Activated CD4-positive, alpha-beta T cell treated with anti-CD3 and anti-CD28 coated beads, Interleukin-2, amount 10 ng/mL, durations not matched to agents 7 days and 5 days (primary cell): Measurements from ENCODE around the gene GUCY1A1. TPM values are rescaled to one million over a fixed set of nuclear protein-coding genes. Genes with fewer than 3 reads are reported as not detected.
A peak's percentile ranks its signal among the peaks of the same experiment; 100 is the strongest.

Experiments
- CTCF ChIA-PET: fragments of 350-600 bp; sonication (Branson Sonifier 250); formaldehyde crosslinking; loops from one replicate; lab custom pipeline; 2021; ENCODE audit warnings: antibody characterized with exemption; lab: Charles Lee
- POLR2A ChIA-PET: fragments of 350-600 bp; sonication (Branson Sonifier 250); formaldehyde crosslinking; loops from one replicate; lab custom pipeline; 2021; ENCODE audit warnings: antibody characterized with exemption; lab: Charles Lee
- DNase-seq: peaks from one replicate; pipeline ENCODE4 v3.0.0-alpha.2; 2020
- H3K27ac Mint-ChIP-seq: one replicate; pipeline ENCODE4 v1.8.0; 2021; ENCODE audit warnings: mild to moderate bottlenecking, moderate library complexity, mixed read lengths
- H3K27me3 Mint-ChIP-seq: one replicate; pipeline ENCODE4 v1.8.0; 2021; ENCODE audit warnings: mixed read lengths
- H3K36me3 Mint-ChIP-seq: one replicate; pipeline ENCODE4 v1.8.0; 2021; ENCODE audit warnings: low read depth, mixed read lengths
- H3K4me1 Mint-ChIP-seq: one replicate; pipeline ENCODE4 v1.8.0; 2021; ENCODE audit warnings: mixed read lengths
- H3K4me3 Mint-ChIP-seq: one replicate; pipeline ENCODE4 v1.8.0; 2021; ENCODE audit warnings: mild to moderate bottlenecking, moderate library complexity, mixed read lengths
- H3K9me3 Mint-ChIP-seq: one replicate; pipeline ENCODE4 v1.8.0; 2021; ENCODE audit warnings: mixed read lengths
- total RNA-seq, 2 experiments: library from RNA; stranded (reverse); gene quantifications; one replicate each; pipeline ENCODE4 v1.2.3, GENCODE V29; 2021

GUCY1A1 gene
- total RNA-seq, 2 experiments from 2014 or later = not detected

DNA sequence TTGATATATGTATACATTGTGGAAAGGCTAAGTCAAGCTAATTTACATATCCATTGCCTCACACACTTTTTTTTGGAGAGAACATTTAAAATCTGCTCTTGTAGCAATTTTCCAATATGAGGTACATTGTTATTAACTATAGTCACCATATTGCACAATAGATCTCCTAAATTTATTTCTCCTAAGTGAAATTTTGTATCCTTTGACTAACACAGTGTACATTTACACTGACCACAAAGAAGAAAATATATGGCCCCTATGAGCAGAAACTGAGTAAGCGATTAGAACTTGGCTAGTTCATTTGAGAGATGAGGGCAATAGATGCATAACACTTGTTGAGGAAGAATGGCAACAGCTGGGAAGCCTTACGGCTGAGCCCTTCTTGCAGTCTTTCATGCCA lies 71.9 kb downstream of the GUCY1A1 start:
- ChIA-PET CTCF (no interaction called here), POLR2A (no interaction called here)
- H3K4me3 Mint-ChIP-seq = no peak overlapping the region
- no peak for DNase-seq
- H3K27me3 Mint-ChIP-seq = peaks cover 5% of the 10 kb centered on the region
- H3K9me3 Mint-ChIP-seq = no peaks in the 10 kb centered on the region
- no peaks in the 10 kb centered on the region for H3K36me3 Mint-ChIP-seq
- H3K27ac Mint-ChIP-seq = no peak overlapping the region
- H3K4me1 Mint-ChIP-seq = no peaks in the 10 kb centered on the region

- H3K36me3 Mint-ChIP-seq = no peaks in the 10 kb centered on the region
- H3K4me1 Mint-ChIP-seq = no peaks in the 10 kb centered on the region
- CTCF ChIA-PET = no interaction called here
- H3K9me3 Mint-ChIP-seq = no peaks in the 10 kb centered on the region
- H3K27me3 Mint-ChIP-seq = peaks cover 8% of the 10 kb centered on the region
- POLR2A ChIA-PET = no interaction called here
- no peak overlapping the region for H3K27ac Mint-ChIP-seq
- DNase-seq = no peak
- H3K4me3 Mint-ChIP-seq = no peak overlapping the region
These were observed 74.9 kb downstream of the GUCY1A1 start for GRCh38 chr4:155741546-155741945.

DNA sequence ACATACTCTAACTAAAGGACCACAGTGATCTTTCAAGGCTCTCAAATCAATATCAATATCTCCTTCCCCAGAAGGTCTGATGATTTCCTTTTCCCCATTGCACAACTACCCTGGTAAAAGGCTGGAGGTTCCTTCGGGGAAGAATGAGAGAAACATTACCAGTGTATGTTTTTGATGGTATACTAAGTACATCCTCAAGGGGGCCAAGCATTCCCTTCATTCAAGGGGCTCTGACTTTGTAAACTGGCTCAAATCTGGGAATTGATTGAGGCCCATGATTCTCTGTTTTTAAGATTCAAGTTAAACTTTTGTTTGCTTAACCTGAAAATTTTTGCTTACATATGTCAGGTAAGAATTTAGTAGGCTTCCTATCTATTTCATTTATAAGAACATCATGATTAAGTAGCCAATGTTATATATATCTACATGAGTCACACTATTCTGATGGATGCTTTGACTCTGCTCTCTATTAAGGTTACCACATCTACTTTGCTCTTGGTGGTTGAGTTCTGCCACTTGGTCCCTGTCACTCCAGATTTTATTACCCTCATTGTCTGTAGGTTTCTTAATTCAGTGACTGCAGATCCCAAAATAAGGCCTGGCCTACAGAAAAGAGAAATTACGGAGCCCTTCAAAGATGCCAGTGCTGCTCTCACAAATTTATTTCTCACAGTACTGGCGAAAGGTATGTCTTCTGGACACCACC lies 75.8 kb downstream of the GUCY1A1 start:
- ChIA-PET CTCF (no interaction called here), POLR2A (no interaction called here)
- DNase-seq = no peak
- Mint-ChIP-seq H3K9me3 (no peaks in the 10 kb centered on the region), H3K4me1 (no peaks in the 10 kb centered on the region), H3K27ac (no peak overlapping the region), H3K36me3 (no peaks in the 10 kb centered on the region), H3K27me3 (peaks cover 8% of the 10 kb centered on the region), H3K4me3 (no peak overlapping the region)

DNA sequence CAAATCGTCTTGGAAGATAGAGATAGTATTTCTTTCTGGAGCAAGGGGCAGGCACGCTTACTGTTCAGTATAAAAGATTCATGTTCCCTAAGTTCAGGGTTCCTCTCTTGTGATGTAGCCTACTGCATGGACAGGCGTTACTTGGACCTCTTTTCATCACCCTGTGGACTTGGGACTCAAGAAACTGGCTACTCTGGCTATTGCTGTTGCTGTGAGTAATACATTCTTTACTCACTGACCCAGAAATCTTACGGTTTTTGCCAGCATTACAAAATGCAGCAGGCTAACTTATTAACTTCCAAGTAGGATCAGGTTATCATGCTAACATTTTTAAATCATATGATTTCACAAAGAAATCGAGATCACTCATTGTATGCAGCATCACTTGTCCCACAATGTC lies 79.3 kb downstream of the GUCY1A1 start:
- H3K36me3 Mint-ChIP-seq = no peaks in the 10 kb centered on the region
- ChIA-PET POLR2A (no interaction called here), CTCF (no interaction called here)
- H3K27ac Mint-ChIP-seq = no peak overlapping the region
- peaks cover 4% of the 10 kb centered on the region for H3K27me3 Mint-ChIP-seq
- no peak overlapping the region for H3K4me3 Mint-ChIP-seq
- H3K4me1 Mint-ChIP-seq = no peaks in the 10 kb centered on the region
- no peaks in the 10 kb centered on the region for H3K9me3 Mint-ChIP-seq
- DNase-seq = no peak

GRCh38 chr4:155748039-155748438 lies 81.4 kb downstream of the GUCY1A1 start:
- H3K4me1 Mint-ChIP-seq = no peaks in the 10 kb centered on the region
- peaks cover 6% of the 10 kb centered on the region for H3K27me3 Mint-ChIP-seq

GRCh38 chr4:155749041-155749440 lies 82.4 kb downstream of the GUCY1A1 start:
- H3K4me1 Mint-ChIP-seq = no peaks in the 10 kb centered on the region
- H3K4me3 Mint-ChIP-seq = no peak overlapping the region
- H3K27me3 Mint-ChIP-seq = peaks cover 9% of the 10 kb centered on the region
- H3K9me3 Mint-ChIP-seq = no peaks in the 10 kb centered on the region
- no peak for DNase-seq
- POLR2A ChIA-PET = no interaction called here
- no peak overlapping the region for H3K27ac Mint-ChIP-seq
- CTCF ChIA-PET = no interaction called here
- H3K36me3 Mint-ChIP-seq = no peaks in the 10 kb centered on the region

More at GRCh38 chr4:155748039-155748438, 81.4 kb downstream of the GUCY1A1 start:
- Mint-ChIP-seq H3K9me3 (no peaks in the 10 kb centered on the region), H3K27ac (no peak overlapping the region), H3K36me3 (no peaks in the 10 kb centered on the region), H3K4me3 (no peak overlapping the region)
- no peak for DNase-seq
- ChIA-PET POLR2A (no interaction called here), CTCF (no interaction called here)

GRCh38 chr4:155751569-155751968 lies 84.9 kb downstream of the GUCY1A1 start:
- CTCF ChIA-PET = no interaction called here
- POLR2A ChIA-PET = no interaction called here
- Mint-ChIP-seq H3K4me3 (no peak overlapping the region), H3K4me1 (no peaks in the 10 kb centered on the region), H3K27ac (no peak overlapping the region), H3K27me3 (peaks cover 8% of the 10 kb centered on the region), H3K36me3 (no peaks in the 10 kb centered on the region), H3K9me3 (no peaks in the 10 kb centered on the region)
- DNase-seq = no peak

GRCh38 chr4:155757745-155758265 lies 91.2 kb downstream of the GUCY1A1 start:
- H3K27ac Mint-ChIP-seq = no peak overlapping the region
- H3K27me3 Mint-ChIP-seq = peaks cover 31% of the 10 kb centered on the region
- H3K4me1 Mint-ChIP-seq = peaks cover 6% of the 10 kb centered on the region
- no peaks in the 10 kb centered on the region for H3K36me3 Mint-ChIP-seq
- DNase-seq = no peak
- ChIA-PET POLR2A (no interaction called here), CTCF (no interaction called here)
- H3K4me3 Mint-ChIP-seq = no peak overlapping the region
- H3K9me3 Mint-ChIP-seq = no peaks in the 10 kb centered on the region

DNA sequence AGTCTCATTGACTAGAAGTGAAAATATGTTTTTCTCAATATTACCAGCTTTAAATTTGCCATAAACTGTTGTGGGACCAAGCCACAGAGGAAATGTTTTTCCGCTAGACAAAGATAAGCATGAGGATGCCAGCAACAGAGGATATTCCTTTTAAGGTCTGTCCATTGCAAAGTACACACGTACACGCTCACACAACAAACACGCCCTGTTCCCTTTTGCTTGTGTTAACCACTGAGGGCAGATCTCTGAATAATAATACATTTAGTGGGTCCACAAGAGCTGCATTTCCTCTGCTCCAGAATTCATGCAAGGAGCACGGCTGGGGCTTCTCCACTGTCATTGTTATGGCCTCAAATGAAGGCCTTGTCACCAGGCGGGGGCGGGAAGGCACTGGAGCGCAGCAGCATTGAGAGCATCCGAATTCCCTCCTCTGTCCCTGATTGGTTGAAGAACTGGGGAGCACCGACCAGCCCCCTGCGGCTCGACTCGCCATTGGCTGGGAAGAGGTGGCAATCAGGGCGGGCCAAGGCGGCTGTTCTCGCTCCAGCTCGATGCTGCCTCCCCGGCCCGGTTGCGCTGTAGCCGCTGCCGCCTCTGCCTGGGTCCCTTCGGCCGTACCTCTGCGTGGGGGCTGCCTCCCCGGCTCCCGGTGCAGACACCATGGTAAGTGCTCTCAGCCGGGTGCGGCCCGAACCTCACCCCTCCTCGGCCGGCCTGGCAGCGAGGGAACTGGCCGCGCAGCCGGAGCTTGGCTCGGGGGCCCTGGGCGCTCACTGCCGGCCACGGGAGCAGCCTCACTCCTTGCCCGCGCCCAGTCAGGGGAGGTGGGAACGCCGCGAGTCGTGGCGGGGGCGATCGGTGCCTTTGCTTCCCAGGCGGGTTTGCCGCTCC lies 92.1 kb downstream of the GUCY1A1 start, which contains the start of gene GUCY1B1:
Gene GUCY1B1, plus strand, starts transcription at position 541 of the 891 bp plus-strand sequence. Its CDS starts 120 bp downstream, at position 661.
- CTCF ChIA-PET = no interaction called here

DNA sequence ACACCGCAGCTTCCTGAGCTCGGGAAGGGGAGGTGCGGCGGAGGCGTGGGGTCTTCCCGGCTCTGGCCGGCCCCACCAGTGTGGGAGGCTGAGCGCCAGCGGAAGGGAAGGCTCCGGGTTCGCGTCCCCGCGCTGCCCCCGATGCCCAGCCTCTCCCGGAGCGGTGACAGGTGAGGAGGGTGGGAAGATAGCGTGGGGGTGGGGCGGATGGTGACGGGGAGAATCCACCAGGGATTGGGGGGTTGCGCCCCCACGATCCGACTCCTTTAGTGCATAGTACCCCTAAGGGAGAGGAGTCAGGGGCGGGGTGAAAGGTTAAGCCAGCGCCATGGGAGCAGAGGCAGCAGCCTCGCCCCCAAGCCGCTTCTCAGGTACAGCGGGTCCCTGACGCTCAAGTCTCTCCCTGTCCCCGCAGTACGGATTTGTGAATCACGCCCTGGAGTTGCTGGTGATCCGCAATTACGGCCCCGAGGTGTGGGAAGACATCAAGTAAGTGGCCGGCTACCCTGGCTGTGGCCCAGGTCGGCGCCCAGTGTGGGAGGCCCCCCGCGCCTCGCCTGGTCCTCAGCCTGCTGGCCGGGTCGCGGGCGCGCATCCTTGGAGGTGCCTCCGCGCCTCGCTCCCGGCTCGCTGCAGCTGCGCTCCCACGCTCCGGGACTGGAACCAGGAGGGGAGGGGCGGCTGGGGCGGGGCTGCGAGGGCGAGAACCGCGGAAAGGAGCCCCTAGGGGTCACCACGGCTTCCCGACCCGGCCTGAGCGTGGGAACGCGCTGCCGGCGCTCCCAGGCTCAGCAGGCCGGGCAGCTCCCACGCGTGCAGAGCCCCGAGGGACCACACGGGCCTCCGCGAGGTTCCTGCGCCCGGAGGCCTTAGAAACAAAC lies 93.0 kb downstream of the GUCY1A1 start:
- CTCF ChIA-PET = interaction anchor here (0.9 kb wide), 1 partner anchor 14 kb away, joined by 3 read pairs; no protein-coding TSS in a partner anchor
- peaks cover 6% of the 10 kb centered on the region for H3K4me1 Mint-ChIP-seq
- H3K36me3 Mint-ChIP-seq = no peaks in the 10 kb centered on the region
- H3K27me3 Mint-ChIP-seq = peaks cover 35% of the 10 kb centered on the region
- POLR2A ChIA-PET = no interaction called here
- H3K27ac Mint-ChIP-seq = no peak overlapping the region
- no peaks in the 10 kb centered on the region for H3K9me3 Mint-ChIP-seq
- H3K4me3 Mint-ChIP-seq = peak overlapping the region; percentile 32
- DNase-seq = no peak

More for the DNA sequence above, 92.1 kb downstream of the GUCY1A1 start, which contains the start of gene GUCY1B1:
- Mint-ChIP-seq H3K9me3 (no peaks in the 10 kb centered on the region), H3K27ac (no peak within 1 kb of the TSS), H3K4me3 (peak within 1 kb of the TSS; percentile 32), H3K4me1 (peaks cover 6% of the 10 kb centered on the region), H3K36me3 (no peaks in the 10 kb centered on the region), H3K27me3 (peaks cover 33% of the 10 kb centered on the region)
- DNase-seq = peak; percentile 69
- POLR2A ChIA-PET = no interaction called here

DNA sequence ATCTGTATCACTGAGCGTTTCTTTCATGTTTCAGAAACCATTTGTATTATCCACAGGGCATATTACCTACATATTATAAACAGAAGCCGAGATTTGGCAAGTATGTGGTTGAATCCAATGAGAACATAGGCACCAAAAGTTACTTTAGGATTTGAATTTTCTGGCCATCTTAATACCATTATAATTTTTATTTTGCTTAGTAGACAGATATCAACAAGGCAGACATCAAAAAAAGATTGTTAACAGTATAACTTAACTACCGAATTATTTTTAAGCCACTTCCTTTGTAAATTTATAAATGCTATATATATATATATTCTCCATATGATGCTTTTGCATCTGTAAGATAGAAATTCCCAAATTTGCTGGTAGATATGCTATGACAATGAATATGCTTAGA lies 94.4 kb downstream of the GUCY1A1 start:
- no peak for DNase-seq
- Mint-ChIP-seq H3K4me3 (no peak overlapping the region), H3K27me3 (peaks cover 35% of the 10 kb centered on the region), H3K36me3 (no peaks in the 10 kb centered on the region), H3K4me1 (peaks cover 6% of the 10 kb centered on the region), H3K9me3 (no peaks in the 10 kb centered on the region), H3K27ac (no peak overlapping the region)
- ChIA-PET POLR2A (no interaction called here), CTCF (interaction anchor here (0.9 kb wide), 1 partner anchor 12 kb away, joined by 3 read pairs; no protein-coding TSS in a partner anchor)

DNA sequence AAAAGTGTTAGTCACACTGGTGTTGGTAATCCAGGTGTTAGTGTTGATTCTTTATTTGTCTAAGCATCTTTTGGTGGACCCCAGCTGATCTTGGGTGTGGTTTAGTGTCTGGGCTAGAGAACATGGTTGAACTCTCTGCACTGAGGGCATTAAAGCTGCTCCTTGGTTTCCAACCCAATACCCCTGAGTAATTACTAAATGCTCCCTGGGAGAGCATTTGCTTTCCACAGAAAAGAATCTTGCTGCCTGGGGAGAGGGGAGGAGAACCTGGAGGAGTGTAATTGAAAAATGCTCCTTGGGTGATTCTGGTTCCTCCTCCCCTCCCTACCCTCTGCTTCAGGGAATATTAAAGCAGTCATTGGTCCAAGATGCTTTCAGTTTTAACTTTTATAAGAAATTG lies 95.3 kb downstream of the GUCY1A1 start:
- Mint-ChIP-seq H3K4me3 (no peak overlapping the region), H3K27me3 (peaks cover 33% of the 10 kb centered on the region), H3K36me3 (no peaks in the 10 kb centered on the region), H3K27ac (no peak overlapping the region), H3K4me1 (peaks cover 6% of the 10 kb centered on the region), H3K9me3 (no peaks in the 10 kb centered on the region)
- POLR2A ChIA-PET = no interaction called here
- CTCF ChIA-PET = no interaction called here
- no peak for DNase-seq
